Endothelial cell of umbilical vein (primary cell): Measurements from ENCODE around the gene SDC3. TPM values are rescaled to one million over a fixed set of nuclear protein-coding genes. Genes with fewer than 3 reads are reported as not detected.

Experiments used
- BruUV-seq: library from RNA; stranded (reverse); fragments of 400-500 nt; replicated peaks from 2 replicates; lab custom pipeline; 2021; lab: Mats Ljungman, UMichigan
- CTCF ChIA-PET: fragments of 300-600, 350-600 bp; sonication (Branson Sonifier 250); formaldehyde crosslinking; loops from one replicate; lab custom pipeline; 2021; ENCODE audit warnings: antibody characterized with exemption, inconsistent platforms; lab: Charles Lee
- POLR2A ChIA-PET: fragments of 300-600, 350-600 bp; sonication (Branson Sonifier 250); formaldehyde crosslinking; loops from one replicate; lab custom pipeline; 2021; ENCODE audit warnings: antibody characterized with exemption, inconsistent platforms; lab: Charles Lee
- DNase-seq: peaks from one replicate; pipeline ENCODE4 v3.0.0-alpha.2; 2011; ENCODE audit warnings: low read depth, low spot score
- FAIRE-seq: peaks from 2 replicates; lab custom pipeline; 2011; peaks lifted over from hg19 to GRCh38; lab: Jason Lieb, UNC
- H2AFZ ChIP-seq: 2 replicates; pipeline ENCODE4 v1.6.0; 2012; ENCODE audit warnings: low read depth, low read length, control low read depth, inconsistent platforms
- H3K27ac ChIP-seq: 2 replicates; pipeline ENCODE4 v1.5.1; 2011; ENCODE audit warnings: low read depth, mild to moderate bottlenecking, control low read depth, low read length, moderate library complexity; ENCODE audit not compliant: insufficient read depth
- H3K27me3 ChIP-seq, 2 experiments: 2 replicates each; pipeline versions ENCODE4 v1.6.0 to v1.6.1; 2011; ENCODE audit warnings: low read length in 2 of 2, mixed read lengths in 1 of 2; ENCODE audit not compliant: control insufficient read depth in 2 of 2, insufficient read depth in 2 of 2
- H3K36me3 ChIP-seq, 2 experiments: 2 replicates in 1 of 2; 3 replicates in 1 of 2; pipeline ENCODE4 v1.5.1; 2011; ENCODE audit warnings: low read length in 2 of 2, mild to moderate bottlenecking in 1 of 2, moderate library complexity in 1 of 2; ENCODE audit not compliant: control insufficient read depth in 2 of 2, insufficient read depth in 2 of 2; ENCODE audit errors: extremely low read depth in 1 of 2
- H3K4me1 ChIP-seq: 3 replicates; pipeline ENCODE4 v1.5.1; 2011; ENCODE audit warnings: mild to moderate bottlenecking, low read length; ENCODE audit not compliant: control insufficient read depth, insufficient read depth; ENCODE audit errors: extremely low read depth
- H3K4me2 ChIP-seq: 2 replicates; pipeline ENCODE4 v1.6.1; 2011; ENCODE audit warnings: low read length, control low read depth, mixed read lengths; ENCODE audit not compliant: insufficient read depth
- H3K4me3 ChIP-seq, 3 experiments: fragments of 200-600 bp in 1 of 3; sonication (generic), shearing (Covaris generic) in 1 of 3; replicated peaks in 1 of 3; 2 replicates each; pipeline ENCODE4 v1.5.1; 2011 to 2016; ENCODE audit warnings: control low read depth in 3 of 3, low read length in 3 of 3, mild to moderate bottlenecking in 2 of 3, inconsistent platforms in 1 of 3, low read depth in 1 of 3, moderate library complexity in 1 of 3; ENCODE audit not compliant: insufficient read depth in 1 of 3
- H3K79me2 ChIP-seq: 2 replicates; pipeline ENCODE4 v1.6.0; 2012; ENCODE audit warnings: low read length, inconsistent platforms; ENCODE audit not compliant: control insufficient read depth, insufficient read depth
- H3K9ac ChIP-seq: replicated peaks from 2 replicates; pipeline ENCODE3; 2011; ENCODE audit warnings: low read length, control low read depth; ENCODE audit not compliant: insufficient read depth; ENCODE audit errors: extremely low read depth
- H3K9me1 ChIP-seq: replicated peaks from 3 replicates; pipeline ENCODE4 v1.6.0; 2011; ENCODE audit warnings: mild to moderate bottlenecking, low read length; ENCODE audit not compliant: control insufficient read depth, insufficient read depth; ENCODE audit errors: extremely low read depth
- H3K9me3 ChIP-seq: replicated peaks from 2 replicates; pipeline ENCODE4 v1.5.1; 2012; ENCODE audit warnings: low read length, inconsistent platforms; ENCODE audit not compliant: control insufficient read depth, insufficient read depth
- H4K20me1 ChIP-seq: replicated peaks from 2 replicates; pipeline ENCODE3; 2011; ENCODE audit warnings: mild to moderate bottlenecking, low read length; ENCODE audit not compliant: control insufficient read depth, insufficient read depth; ENCODE audit errors: extremely low read depth
- EZH2 ChIP-seq: IDR thresholded peaks from 2 replicates; pipeline ENCODE4 v1.6.1; 2012; ENCODE audit warnings: borderline replicate concordance, low read depth, mild to moderate bottlenecking, moderate library complexity, low read length, inconsistent platforms; ENCODE audit not compliant: severe bottlenecking
- FOS ChIP-seq: IDR thresholded peaks from 2 replicates; pipeline ENCODE4 v1.6.1; 2011; ENCODE audit warnings: mild to moderate bottlenecking, low read length, moderate library complexity, borderline replicate concordance; ENCODE audit not compliant: insufficient read depth
- GATA2 ChIP-seq: IDR thresholded peaks from 2 replicates; pipeline ENCODE4 v1.7.0; 2011; ENCODE audit warnings: low read depth, mild to moderate bottlenecking, moderate library complexity, mixed read lengths, low read length; ENCODE audit not compliant: insufficient read length, insufficient read depth
- JUN ChIP-seq: IDR thresholded peaks from 2 replicates; pipeline ENCODE4 v1.6.1; 2011; ENCODE audit warnings: borderline replicate concordance, low read depth; ENCODE audit not compliant: insufficient read length, insufficient read depth
- MYC ChIP-seq: IDR thresholded peaks from one replicate; pipeline ENCODE4 v1.6.1; 2011; ENCODE audit warnings: mild to moderate bottlenecking, low read depth, low read length
- POLR2A ChIP-seq: IDR thresholded peaks from 2 replicates; pipeline ENCODE4 v1.6.1; 2012; ENCODE audit warnings: low read depth, mild to moderate bottlenecking, control low read depth, low read length
- POLR2AphosphoS5 ChIP-seq: IDR thresholded peaks from 2 replicates; pipeline ENCODE4 v1.6.1; 2012; ENCODE audit warnings: low read depth, mild to moderate bottlenecking, control low read depth, low read length, moderate library complexity; ENCODE audit not compliant: insufficient read depth
- dilution Hi-C: fragments of 300-500 bp; cut with MboI; formaldehyde crosslinking; loops from one replicate; pipeline ENCODE4 v1.15.0; 2019; ENCODE audit warnings: low sequenced_read_pairs; ENCODE audit not compliant: extremely low pct_ligation_motif_present
- intact Hi-C: fragments of 100-400 bp; cut with micrococcal nuclease; formaldehyde crosslinking; loops from one replicate; pipeline ENCODE4 v1.10.0; 2022
- polyA plus RNA-seq, 4 experiments: library from polyadenylated mRNA; depleted of rRNA in 3 of 4; stranded (reverse) in 3 of 4; unstranded in 1 of 4; fragments of >200 nt; gene quantifications; 2 replicates each; pipeline versions ENCODE4 v1.2.1 to v1.2.3, GENCODE V29; 2011 to 2012; ENCODE audit warnings: missing spikeins in 1 of 4
- total RNA-seq: library from RNA; stranded (reverse); gene quantifications from 2 replicates; pipeline ENCODE4 v1.2.3, GENCODE V29; 2021
- TF ChIP-seq, protein P1 (sequence below), 2 donors: IDR thresholded peaks; 1 replicate in 1 of 2; 2 replicates in 1 of 2; pipeline ENCODE4 v1.5.1; 2011; ENCODE audit warnings: low read length in 2 of 2, mild to moderate bottlenecking in 2 of 2, moderate library complexity in 2 of 2, control low read depth in 1 of 2, inconsistent platforms in 1 of 2, low read depth in 1 of 2; ENCODE audit not compliant: insufficient read depth in 1 of 2; ENCODE audit errors: extremely low read depth in 1 of 2
- TF ChIP-seq, protein P2 (sequence below): IDR thresholded peaks from 2 replicates; pipeline ENCODE4 v1.6.1; 2011; ENCODE audit not compliant: insufficient read depth, insufficient read length

The SDC3 gene
- total and polyA plus RNA-seq, 2 donors (not counting 3 experiments of a cell fraction or from before 2014, with no cell fraction given), result 7.1 to 25.9 TPM

DNA sequence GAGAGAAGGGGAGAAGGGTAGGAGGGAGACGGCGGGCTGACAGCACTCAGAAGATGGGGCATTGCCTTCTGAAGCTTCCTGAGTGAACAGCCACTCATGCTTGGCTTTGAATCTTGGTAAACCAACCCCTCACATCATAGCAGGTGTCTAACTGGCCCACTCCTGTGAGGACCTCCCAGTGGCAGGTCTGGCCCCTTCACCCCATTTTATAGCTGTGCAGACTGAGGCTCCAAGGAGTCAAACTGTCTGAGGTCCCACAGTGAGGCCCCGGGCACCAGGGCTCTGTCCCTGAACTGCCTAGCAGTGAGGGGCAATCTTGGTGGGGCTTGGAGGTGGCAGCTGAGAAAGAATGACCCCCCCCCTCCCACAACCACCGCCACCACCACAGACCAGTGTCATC, 41.0 kb downstream of the SDC3 start:
- no peaks in the 10 kb centered on the region for H3K79me2 ChIP-seq
- no peak overlapping the region for H3K27ac ChIP-seq
- TF ChIP-seq MYC, result no peak
- TF ChIP-seq, protein P1, sequence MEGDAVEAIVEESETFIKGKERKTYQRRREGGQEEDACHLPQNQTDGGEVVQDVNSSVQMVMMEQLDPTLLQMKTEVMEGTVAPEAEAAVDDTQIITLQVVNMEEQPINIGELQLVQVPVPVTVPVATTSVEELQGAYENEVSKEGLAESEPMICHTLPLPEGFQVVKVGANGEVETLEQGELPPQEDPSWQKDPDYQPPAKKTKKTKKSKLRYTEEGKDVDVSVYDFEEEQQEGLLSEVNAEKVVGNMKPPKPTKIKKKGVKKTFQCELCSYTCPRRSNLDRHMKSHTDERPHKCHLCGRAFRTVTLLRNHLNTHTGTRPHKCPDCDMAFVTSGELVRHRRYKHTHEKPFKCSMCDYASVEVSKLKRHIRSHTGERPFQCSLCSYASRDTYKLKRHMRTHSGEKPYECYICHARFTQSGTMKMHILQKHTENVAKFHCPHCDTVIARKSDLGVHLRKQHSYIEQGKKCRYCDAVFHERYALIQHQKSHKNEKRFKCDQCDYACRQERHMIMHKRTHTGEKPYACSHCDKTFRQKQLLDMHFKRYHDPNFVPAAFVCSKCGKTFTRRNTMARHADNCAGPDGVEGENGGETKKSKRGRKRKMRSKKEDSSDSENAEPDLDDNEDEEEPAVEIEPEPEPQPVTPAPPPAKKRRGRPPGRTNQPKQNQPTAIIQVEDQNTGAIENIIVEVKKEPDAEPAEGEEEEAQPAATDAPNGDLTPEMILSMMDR (IDR thresholded peaks at IDR 0.05; ENCODE audit: extremely low read depth in 1 of 2, insufficient read depth in 1 of 2, low read depth in 1 of 2, low read length in 2 of 2), result no peak
- TF ChIP-seq, protein P2, sequence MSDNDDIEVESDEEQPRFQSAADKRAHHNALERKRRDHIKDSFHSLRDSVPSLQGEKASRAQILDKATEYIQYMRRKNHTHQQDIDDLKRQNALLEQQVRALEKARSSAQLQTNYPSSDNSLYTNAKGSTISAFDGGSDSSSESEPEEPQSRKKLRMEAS, result no peak
- no peak for TF ChIP-seq POLR2A
- TF ChIP-seq JUN, result no peak
- TF ChIP-seq POLR2AphosphoS5, result no peak
- TF ChIP-seq EZH2, result no peak
- TF ChIP-seq GATA2, result no peak
- no peak for TF ChIP-seq FOS
- H3K9ac ChIP-seq, result no peak overlapping the region
- FAIRE-seq (no peak), DNase-seq (no peak)
- intact Hi-C loops (no loop called here), dilution Hi-C loops (no loop called here)
- CTCF ChIA-PET, result interaction anchor here (0.9 to 1.9 kb wide), 5 partner anchors 11 to 66 kb away, joined by 3 to 7 read pairs (median 5); no protein-coding TSS in a partner anchor
- H3K9me3 ChIP-seq, result no peaks in the 10 kb centered on the region
- H3K9me1 ChIP-seq, result no peaks in the 10 kb centered on the region
- peaks cover 2 to 3% of the 10 kb centered on the region in 2 experiments for H3K27me3 ChIP-seq
- no TSS peak for BruUV-seq
- POLR2A ChIA-PET, result no interaction called here
- no peaks in the 10 kb centered on the region for H3K4me1 ChIP-seq
- H4K20me1 ChIP-seq, result no peaks in the 10 kb centered on the region
- peaks cover 0 to under 1% of the 10 kb centered on the region in 2 experiments for H3K36me3 ChIP-seq
- no peak overlapping the region for H3K4me2 ChIP-seq
- no peak overlapping the region for H3K4me3 ChIP-seq
- no peak overlapping the region for H2AFZ ChIP-seq
